Measurements from ENCODE around the gene CLEC11A. TPM values are rescaled to one million over a fixed set of nuclear protein-coding genes. Genes with fewer than 3 reads are reported as not detected.
A peak's percentile ranks its signal among the peaks of the same experiment; 100 is the strongest.

The CLEC11A gene
- total RNA-seq, 1 donor from 2014 or later: 0.38 TPM

DNA sequence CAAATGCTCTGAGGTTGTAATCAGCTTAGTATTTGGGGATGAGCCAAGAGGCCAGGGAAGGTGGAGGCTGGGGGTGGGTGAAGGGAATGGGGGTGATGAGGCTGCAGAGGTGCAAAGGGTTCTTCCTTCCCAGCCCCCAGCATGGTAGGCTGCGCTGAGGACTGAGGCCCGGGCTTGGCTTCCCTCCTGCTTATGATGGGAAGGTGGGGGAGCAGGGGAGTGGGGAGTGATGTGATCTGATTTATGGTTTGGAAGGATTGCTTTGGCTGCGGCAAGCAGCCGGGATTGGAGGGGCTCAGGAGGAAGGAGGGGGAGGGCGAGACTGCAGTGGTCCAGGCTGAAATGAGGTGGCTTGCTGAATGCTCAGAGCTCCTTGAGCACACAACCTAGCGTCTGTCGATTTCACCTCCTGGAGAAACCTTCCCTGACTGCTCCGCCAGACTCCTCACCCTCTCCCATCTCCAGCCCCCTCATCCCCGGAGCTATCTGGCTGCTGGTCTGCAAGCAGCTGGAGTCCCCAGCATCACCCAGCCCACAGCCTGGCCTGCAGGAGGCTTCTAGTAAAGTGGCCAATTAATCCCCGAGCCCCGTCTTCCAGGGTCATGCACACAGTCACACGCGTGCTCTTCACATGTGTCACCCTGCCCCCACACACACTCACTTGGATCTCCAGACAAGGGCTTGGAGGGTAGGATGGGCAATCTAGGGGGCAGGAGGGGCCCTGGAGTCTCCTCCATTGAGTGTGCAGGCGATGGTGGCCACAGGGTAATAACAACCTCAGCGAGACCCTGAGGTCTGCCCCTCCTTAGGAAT lies 757 bp upstream of the CLEC11A start:
- ATAC-seq (ENCODE audit: low read depth) (no peak), DNase-seq (no peak)
- H3K27me3 Mint-ChIP-seq: peaks cover 62% of the 10 kb centered on the region
- H3K36me3 Mint-ChIP-seq (ENCODE audit: low read depth): no peaks in the 10 kb centered on the region
- ChIA-PET POLR2A (no interaction called here), CTCF (no interaction called here)
- H3K27ac Mint-ChIP-seq: no peak overlapping the region
- intact Hi-C loops (cut with micrococcal nuclease): loop anchor here (5.0 kb wide), 1 partner anchor 200 kb away; no protein-coding TSS in a partner anchor
- H3K4me1 Mint-ChIP-seq: peaks cover 43% of the 10 kb centered on the region
- no peak for TF ChIP-seq CTCF (IDR thresholded peaks at IDR 0.05)
- H3K9me3 Mint-ChIP-seq: no peaks in the 10 kb centered on the region
- no peak overlapping the region for H3K4me3 Mint-ChIP-seq

DNA sequence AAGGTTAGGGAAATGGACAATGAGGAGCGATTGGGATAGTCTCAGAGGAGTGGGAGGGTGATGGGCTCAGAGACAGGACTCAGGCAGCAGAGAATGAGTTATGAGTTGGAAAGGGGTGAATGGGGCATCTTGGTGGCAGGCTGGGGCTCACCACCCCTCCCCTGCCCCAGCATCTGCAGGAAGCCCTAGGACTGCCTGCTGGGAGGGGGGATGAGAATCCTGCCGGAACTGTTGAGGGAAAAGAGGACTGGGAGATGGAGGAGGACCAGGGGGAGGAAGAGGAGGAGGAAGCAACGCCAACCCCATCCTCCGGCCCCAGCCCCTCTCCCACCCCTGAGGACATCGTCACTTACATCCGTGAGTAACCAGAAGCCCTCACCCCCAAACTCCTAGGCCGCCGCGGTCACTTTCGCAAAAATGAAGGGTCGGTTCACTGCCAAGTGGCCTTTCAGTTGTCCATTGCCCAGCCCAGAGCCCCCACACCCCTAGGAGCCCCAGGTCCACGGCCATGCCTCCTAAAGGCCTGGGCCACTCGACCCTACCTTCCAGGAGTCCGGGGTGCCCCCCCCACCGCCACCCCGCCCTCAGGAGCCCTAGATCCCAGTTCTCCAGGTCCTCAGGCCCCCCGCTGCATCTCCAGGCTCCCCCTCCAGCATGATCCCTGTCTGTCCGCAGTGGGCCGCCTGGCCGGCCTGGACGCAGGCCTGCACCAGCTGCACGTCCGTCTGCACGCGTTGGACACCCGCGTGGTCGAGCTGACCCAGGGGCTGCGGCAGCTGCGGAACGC lies 764 bp downstream of the CLEC11A start:
- Mint-ChIP-seq H3K27ac (no peak overlapping the region), H3K4me1 (peaks cover 37% of the 10 kb centered on the region), H3K4me3 (peak overlapping the region; percentile 78), H3K27me3 (peaks cover 66% of the 10 kb centered on the region), H3K36me3 (ENCODE audit: low read depth) (no peaks in the 10 kb centered on the region), H3K9me3 (no peaks in the 10 kb centered on the region)
- ChIA-PET CTCF (interaction anchor here (1.6 kb wide), 1 partner anchor 198 kb away, joined by 7 read pairs; no protein-coding TSS in a partner anchor), POLR2A (no interaction called here)
- intact Hi-C loops (cut with micrococcal nuclease): loop anchor here (2.0 to 5.0 kb wide), 2 partner anchors 65 to 198 kb away; no protein-coding TSS in a partner anchor
- ATAC-seq (ENCODE audit: low read depth): no peak
- no peak for TF ChIP-seq CTCF (IDR thresholded peaks at IDR 0.05)
- DNase-seq: no peak

DNA sequence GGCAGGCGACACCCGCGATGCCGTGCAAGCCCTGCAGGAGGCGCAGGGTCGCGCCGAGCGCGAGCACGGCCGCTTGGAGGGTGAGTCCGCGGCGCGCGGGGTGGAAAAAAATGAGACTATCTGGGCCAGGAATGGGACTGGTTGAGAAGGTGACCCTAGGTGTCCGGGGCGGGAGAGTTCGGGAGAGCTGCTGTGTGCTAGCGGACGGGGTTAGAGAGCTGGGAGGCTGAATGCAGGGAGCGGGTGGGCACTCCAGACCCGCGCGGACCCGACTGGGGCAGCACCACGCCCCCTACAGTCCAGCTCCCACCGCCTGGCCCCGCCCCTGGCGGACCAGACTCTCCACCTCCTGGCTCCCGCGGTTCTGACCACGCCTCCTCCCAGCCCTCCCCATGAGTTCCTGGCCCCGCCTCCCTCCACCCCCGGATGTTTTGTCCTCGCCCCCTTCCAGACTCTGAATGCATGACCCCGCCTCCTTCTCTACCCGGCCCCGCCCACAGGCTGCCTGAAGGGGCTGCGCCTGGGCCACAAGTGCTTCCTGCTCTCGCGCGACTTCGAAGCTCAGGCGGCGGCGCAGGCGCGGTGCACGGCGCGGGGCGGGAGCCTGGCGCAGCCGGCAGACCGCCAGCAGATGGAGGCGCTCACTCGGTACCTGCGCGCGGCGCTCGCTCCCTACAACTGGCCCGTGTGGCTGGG lies 1.5 kb downstream of the CLEC11A start:
- intact Hi-C loops (cut with micrococcal nuclease): loop anchor here (2.0 to 5.0 kb wide), 2 partner anchors 66 to 198 kb away; no protein-coding TSS in a partner anchor
- Mint-ChIP-seq H3K36me3 (ENCODE audit: low read depth) (no peaks in the 10 kb centered on the region), H3K4me3 (peak overlapping the region; percentile 78), H3K27me3 (peaks cover 66% of the 10 kb centered on the region), H3K27ac (no peak overlapping the region), H3K9me3 (no peaks in the 10 kb centered on the region), H3K4me1 (peaks cover 37% of the 10 kb centered on the region)
- CTCF ChIA-PET: interaction anchor here (1.6 kb wide), 1 partner anchor 197 kb away, joined by 7 read pairs; no protein-coding TSS in a partner anchor
- POLR2A ChIA-PET: interaction anchor here (0.7 to 0.9 kb wide), 4 partner anchors 77 to 305 kb away, joined by 4 to 12 read pairs (median 8); no protein-coding TSS in a partner anchor
- peak; percentile 91 for ATAC-seq (ENCODE audit: low read depth)
- DNase-seq: peak; percentile 75
- TF ChIP-seq CTCF (IDR thresholded peaks at IDR 0.05): no peak

DNA sequence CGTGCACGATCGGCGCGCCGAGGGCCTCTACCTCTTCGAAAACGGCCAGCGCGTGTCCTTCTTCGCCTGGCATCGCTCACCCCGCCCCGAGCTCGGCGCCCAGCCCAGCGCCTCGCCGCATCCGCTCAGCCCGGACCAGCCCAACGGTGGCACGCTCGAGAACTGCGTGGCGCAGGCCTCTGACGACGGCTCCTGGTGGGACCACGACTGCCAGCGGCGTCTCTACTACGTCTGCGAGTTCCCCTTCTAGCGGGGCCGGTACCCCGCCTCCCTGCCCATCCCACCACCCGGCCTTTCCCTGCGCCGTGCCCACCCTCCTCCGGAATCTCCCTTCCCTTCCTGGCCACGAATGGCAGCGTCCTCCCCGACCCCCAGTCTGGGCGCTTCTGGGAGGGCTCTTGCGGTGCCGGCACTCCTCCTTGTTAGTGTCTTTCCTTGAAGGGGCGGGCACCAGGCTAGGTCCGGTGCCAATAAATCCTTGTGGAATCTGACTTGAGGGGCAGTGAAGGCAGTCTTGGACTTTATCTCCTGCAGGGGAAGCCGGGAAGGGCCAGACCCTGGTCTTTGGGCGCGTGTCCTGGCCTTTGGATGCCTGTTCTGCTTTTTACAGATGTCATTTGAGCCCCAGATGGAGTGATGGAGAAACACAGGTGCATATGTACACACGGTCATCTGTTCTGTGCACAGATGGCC lies 2.2 kb downstream of the CLEC11A start:
- ChIA-PET POLR2A (interaction anchor here (0.7 to 0.9 kb wide), 4 partner anchors 77 to 306 kb away, joined by 4 to 12 read pairs (median 8); no protein-coding TSS in a partner anchor), CTCF (interaction anchor here (1.6 kb wide), 1 partner anchor 196 kb away, joined by 7 read pairs; no protein-coding TSS in a partner anchor)
- no peaks in the 10 kb centered on the region for H3K36me3 Mint-ChIP-seq (ENCODE audit: low read depth)
- TF ChIP-seq CTCF (IDR thresholded peaks at IDR 0.05): no peak
- H3K27me3 Mint-ChIP-seq: peaks cover 64% of the 10 kb centered on the region
- intact Hi-C loops (cut with micrococcal nuclease): loop anchor here (2.0 kb wide), 1 partner anchor 67 kb away; no protein-coding TSS in a partner anchor
- H3K27ac Mint-ChIP-seq: no peak overlapping the region
- DNase-seq: no peak
- no peaks in the 10 kb centered on the region for H3K9me3 Mint-ChIP-seq
- peaks cover 33% of the 10 kb centered on the region for H3K4me1 Mint-ChIP-seq
- peak overlapping the region; percentile 78 for H3K4me3 Mint-ChIP-seq
- peak; percentile 13 for ATAC-seq (ENCODE audit: low read depth)

Measured in activated B cell treated with CpG ODN at 0.5 μM for 24 hours (primary cell).